ENCODE measurements around the gene TSN. TPM values are rescaled to one million over a fixed set of nuclear protein-coding genes. Genes with fewer than 3 reads are reported as not detected.
"Not testable (repeated sequence)": the region's sequence is repeated elsewhere in the genome, so short reads cannot be mapped to it uniquely, and the experiment has no call there.

The TSN gene
- total RNA-seq, 1 donor = 56.8 TPM

DNA sequence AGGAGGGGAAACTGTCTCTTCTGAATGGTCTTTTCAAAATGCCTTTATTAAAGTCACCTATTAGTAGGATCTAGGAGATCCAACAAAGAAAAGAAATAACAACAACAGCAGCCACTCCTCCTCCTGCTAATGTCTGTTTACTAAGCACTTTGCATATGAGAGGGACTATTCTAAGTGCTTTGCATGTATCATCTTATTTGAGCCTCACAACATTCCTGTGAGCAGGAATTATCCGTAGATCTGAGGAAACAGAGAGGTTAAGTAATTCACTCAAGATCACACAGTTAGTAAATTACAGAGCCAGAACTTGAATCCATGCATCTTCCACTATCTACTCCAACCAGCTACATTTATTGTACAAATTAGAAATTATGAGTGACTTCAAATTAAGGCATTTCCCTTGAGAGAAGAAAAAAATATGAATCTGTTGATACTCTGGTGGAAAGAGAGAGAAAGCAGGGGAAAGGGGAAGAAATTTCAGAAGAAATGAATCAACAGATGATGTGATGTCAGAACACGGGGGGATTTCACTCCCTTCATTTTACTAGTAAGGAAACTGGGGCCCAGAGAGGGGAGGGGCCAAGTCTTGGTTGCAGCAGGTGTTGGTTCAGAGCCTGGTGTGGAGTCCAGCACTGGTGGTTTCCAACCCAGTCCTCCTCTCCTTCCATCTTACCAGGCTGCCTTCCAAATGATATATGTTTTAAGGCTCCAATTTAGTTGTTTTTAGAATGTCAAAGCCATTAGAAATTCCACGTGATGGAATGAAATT is 49.7 kb downstream of the TSN start:
- TF ChIP-seq, protein P1, sequence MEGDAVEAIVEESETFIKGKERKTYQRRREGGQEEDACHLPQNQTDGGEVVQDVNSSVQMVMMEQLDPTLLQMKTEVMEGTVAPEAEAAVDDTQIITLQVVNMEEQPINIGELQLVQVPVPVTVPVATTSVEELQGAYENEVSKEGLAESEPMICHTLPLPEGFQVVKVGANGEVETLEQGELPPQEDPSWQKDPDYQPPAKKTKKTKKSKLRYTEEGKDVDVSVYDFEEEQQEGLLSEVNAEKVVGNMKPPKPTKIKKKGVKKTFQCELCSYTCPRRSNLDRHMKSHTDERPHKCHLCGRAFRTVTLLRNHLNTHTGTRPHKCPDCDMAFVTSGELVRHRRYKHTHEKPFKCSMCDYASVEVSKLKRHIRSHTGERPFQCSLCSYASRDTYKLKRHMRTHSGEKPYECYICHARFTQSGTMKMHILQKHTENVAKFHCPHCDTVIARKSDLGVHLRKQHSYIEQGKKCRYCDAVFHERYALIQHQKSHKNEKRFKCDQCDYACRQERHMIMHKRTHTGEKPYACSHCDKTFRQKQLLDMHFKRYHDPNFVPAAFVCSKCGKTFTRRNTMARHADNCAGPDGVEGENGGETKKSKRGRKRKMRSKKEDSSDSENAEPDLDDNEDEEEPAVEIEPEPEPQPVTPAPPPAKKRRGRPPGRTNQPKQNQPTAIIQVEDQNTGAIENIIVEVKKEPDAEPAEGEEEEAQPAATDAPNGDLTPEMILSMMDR (IDR thresholded peaks at IDR 0.05; ENCODE audit: insufficient read depth, low read length) = no peak
- DNase-seq (ENCODE audit: low read depth) = no peak
- no peak overlapping the region for H3K4me3 ChIP-seq (ENCODE audit: low read depth, low read length)

DNA sequence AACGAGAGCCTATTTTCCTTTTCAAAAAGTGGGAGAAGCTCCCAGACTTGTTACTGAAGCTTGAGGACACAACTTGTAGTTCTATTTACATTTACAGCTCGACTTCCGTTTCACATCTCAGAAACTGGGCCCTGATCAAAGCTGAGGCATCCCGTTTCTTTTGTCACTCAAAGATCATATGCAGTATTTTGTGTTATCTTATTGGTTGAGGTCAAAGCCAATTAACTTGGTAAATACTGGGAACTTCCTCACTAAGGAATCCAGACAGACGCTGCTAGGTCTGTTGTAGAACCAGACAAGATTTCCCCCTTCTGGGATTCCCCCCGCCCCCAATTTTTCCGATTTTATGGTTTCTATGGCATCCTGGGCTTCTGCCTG is 50.3 kb downstream of the TSN start:
- no peak overlapping the region for H3K4me3 ChIP-seq (ENCODE audit: low read depth, low read length)
- no peak for DNase-seq (ENCODE audit: low read depth)
- TF ChIP-seq, protein P1 (IDR thresholded peaks at IDR 0.05; ENCODE audit: insufficient read depth, low read length) = no peak

DNA sequence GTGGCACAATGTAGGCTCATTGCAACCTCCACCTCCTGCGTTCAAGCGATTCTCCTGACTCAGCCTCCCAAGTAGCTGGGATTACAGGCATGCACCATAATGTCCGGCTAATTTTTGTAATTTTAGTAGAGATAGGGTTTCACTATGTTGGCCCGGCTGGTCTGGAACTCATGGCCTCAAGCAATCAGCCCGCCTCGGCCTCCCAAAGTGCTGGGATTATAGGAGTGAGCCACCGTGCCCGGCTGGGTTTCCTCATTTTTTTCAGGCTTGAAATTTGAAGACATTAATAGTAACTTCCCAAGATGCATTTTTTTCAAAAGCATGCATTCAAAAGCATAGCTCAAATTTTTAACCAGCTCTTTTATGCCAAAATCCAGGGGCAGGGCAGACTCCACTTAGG is 52.3 kb downstream of the TSN start:
- H3K4me3 ChIP-seq (ENCODE audit: low read depth, low read length); DNase-seq (ENCODE audit: low read depth): not testable (repeated sequence)

DNA sequence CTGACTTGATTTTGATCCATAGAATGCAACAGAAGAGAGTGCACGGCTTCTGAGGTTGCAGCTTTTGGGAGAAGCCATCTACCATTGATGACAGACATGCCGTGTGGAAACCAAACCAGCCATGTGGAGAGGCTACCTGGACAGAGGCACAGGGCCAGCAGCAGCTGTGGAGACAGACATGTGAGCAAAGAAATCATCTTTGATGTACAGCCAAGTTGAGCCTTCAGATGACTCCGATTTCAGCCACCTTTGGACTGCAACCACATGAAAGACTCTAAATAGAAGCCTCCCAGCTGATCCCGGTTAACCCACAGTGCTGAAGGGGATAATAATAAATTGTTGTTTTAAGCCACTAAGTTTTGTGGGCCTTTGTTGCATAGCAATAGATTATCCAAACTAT is 54.2 kb downstream of the TSN start:
- H3K4me3 ChIP-seq (ENCODE audit: low read depth, low read length) = no peak overlapping the region
- DNase-seq (ENCODE audit: low read depth) = no peak
- TF ChIP-seq, protein P1 (IDR thresholded peaks at IDR 0.05; ENCODE audit: insufficient read depth, low read length) = no peak

DNA sequence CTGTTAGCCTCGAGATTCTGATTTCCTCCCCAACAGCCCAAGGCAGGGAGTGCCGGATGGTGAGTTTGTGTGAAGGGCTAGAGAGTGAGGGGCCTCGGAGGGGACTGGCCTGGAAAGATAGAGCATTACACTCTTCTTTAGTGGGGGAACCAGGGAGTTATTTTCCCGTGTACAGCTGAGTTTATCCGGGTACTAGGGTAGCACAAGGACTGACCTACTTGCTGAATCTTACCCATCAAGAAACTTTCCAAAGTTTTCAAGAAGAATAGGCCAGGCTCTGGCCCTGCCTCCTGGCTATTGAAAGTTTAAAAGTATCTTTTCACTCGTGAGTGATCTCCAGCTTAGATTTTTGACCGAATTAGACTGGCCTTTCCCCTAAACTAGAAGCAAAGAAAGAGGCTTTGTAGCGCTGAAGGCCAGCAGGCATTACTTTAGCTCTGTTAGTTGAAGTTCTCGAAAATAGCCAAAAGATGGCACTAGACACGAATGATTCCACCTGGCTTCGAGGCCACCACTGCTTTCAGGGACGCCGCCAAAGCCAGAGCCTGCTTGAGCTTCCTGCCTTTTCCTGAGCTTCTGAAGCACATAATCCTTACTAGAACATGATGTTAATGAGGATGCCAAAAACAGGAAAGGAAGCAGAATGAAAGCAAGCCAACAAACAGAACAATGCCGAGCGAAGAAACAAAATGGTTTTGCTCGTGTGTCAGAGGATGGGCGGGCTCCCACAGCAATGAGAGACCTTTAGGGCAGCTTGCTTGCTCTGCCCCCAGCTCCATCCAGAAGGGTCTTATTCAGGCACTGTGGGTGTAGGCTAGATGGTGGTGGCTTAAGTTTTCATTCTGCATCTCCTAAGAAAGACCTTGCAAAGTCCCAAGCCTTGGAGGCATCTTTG is 55.8 kb downstream of the TSN start:
- peak; percentile 71 for DNase-seq (ENCODE audit: low read depth)
- no peak overlapping the region for H3K4me3 ChIP-seq (ENCODE audit: low read depth, low read length)
- TF ChIP-seq, protein P1 (IDR thresholded peaks at IDR 0.05; ENCODE audit: insufficient read depth, low read length) = peak; percentile 62

DNA sequence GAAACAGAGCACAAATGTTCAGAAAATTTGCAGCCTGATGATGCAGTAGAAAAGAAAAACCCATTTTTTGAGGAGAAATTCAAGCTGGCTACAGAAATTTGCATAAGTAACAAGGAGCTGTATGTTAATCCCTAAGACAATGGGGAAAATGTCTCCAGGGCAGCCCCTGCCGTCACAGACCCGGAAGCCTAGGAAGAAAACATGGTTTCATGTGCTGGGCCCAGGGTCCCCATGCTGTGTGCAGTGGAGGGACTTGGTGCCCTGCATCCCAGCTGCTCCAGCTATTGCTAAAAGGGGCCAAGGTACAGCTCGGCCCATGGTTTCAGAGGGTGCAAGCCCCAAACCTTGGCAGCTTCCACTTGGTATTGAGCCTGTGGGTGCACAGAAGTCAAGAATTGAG is 57.6 kb downstream of the TSN start:
- H3K4me3 ChIP-seq (ENCODE audit: low read depth, low read length); DNase-seq (ENCODE audit: low read depth): not testable (repeated sequence)

DNA sequence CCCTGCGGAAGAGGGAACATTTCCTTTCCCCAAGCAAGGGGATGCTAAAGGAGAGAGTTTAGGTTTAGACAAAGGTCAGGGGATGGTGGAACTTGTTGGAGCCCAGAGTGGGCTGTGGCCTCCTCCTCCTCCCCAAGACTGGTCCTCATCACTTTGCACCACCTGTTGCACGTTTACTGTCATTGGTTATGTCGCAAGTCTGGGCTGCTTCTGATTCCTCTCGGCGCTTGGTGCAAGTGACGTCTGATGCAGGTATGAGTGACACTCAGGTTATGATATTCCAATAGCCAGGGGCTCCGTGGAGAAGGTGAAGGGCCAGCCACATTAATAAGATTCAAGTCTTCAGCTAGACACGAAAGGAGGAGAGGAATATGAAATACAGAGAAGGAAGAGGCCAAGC is 59.8 kb downstream of the TSN start:
- no peak for DNase-seq (ENCODE audit: low read depth)
- H3K4me3 ChIP-seq (ENCODE audit: low read depth, low read length) = no peak overlapping the region
- TF ChIP-seq, protein P1 (IDR thresholded peaks at IDR 0.05; ENCODE audit: insufficient read depth, low read length) = no peak
